HL-60/S4 treated with phorbol 12-myristate 13-acetate at 8.2 ng/mL for 4 days and 3 days (cell line): ENCODE results near the gene KCNMB4.
"Not testable (repeated sequence)": the region's sequence is repeated elsewhere in the genome, so short reads cannot be mapped to it uniquely, and the experiment has no call there.

Source experiments
- in situ Hi-C: fragments of 300-500 bp; cut with MboI; formaldehyde crosslinking; loops from 2 replicates; pipeline ENCODE4 v1.15.0; 2022; ENCODE audit warnings: low sequenced_read_pairs

KCNMB4 gene

GRCh38 chr12:70367258-70368141, 1.4 kb downstream of the KCNMB4 start:
- in situ Hi-C loops = no loop called here

GRCh38 chr12:70372881-70373280, 6.8 kb downstream of the KCNMB4 start:
- in situ Hi-C loops = no loop called here

GRCh38 chr12:70379846-70380245, 13.8 kb downstream of the KCNMB4 start:
- in situ Hi-C loops = no loop called here

GRCh38 chr12:70383484-70383883, 17.4 kb downstream of the KCNMB4 start:
- in situ Hi-C loops = no loop called here

GRCh38 chr12:70383886-70384285, 17.8 kb downstream of the KCNMB4 start:
- in situ Hi-C loops = no loop called here

- in situ Hi-C loops = no loop called here
These were observed 20.7 kb downstream of the KCNMB4 start for GRCh38 chr12:70386771-70387170.

- in situ Hi-C loops = no loop called here
These were observed 23.6 kb downstream of the KCNMB4 start for GRCh38 chr12:70389678-70390077.

GRCh38 chr12:70392631-70393030, 26.5 kb downstream of the KCNMB4 start:
- in situ Hi-C loops = not testable (repeated sequence)

GRCh38 chr12:70393787-70394499, 27.9 kb downstream of the KCNMB4 start:
- in situ Hi-C loops = no loop called here

GRCh38 chr12:70398002-70398401, 31.9 kb downstream of the KCNMB4 start:
- in situ Hi-C loops = no loop called here

GRCh38 chr12:70398862-70399261, 32.8 kb downstream of the KCNMB4 start:
- in situ Hi-C loops = no loop called here

GRCh38 chr12:70399311-70399710, 33.2 kb downstream of the KCNMB4 start:
- in situ Hi-C loops = no loop called here

GRCh38 chr12:70400124-70400523, 34.0 kb downstream of the KCNMB4 start:
- in situ Hi-C loops = no loop called here

GRCh38 chr12:70402597-70402996, 36.5 kb downstream of the KCNMB4 start:
- in situ Hi-C loops = no loop called here

GRCh38 chr12:70403826-70404225, 37.7 kb downstream of the KCNMB4 start:
- in situ Hi-C loops = no loop called here

- in situ Hi-C loops = no loop called here
These were observed 42.1 kb downstream of the KCNMB4 start for GRCh38 chr12:70408004-70408790.

- in situ Hi-C loops = no loop called here
These were observed 49.9 kb downstream of the KCNMB4 start for GRCh38 chr12:70415987-70416386.

GRCh38 chr12:70417121-70417520, 51.0 kb downstream of the KCNMB4 start:
- in situ Hi-C loops = no loop called here

GRCh38 chr12:70418101-70418500, 52.0 kb downstream of the KCNMB4 start:
- in situ Hi-C loops = no loop called here

GRCh38 chr12:70422631-70423030, 56.5 kb downstream of the KCNMB4 start:
- in situ Hi-C loops = no loop called here

GRCh38 chr12:70426620-70427019, 60.5 kb downstream of the KCNMB4 start:
- in situ Hi-C loops = no loop called here
